HG02973 (cell line): ENCODE measurements around the gene SH3RF3.

ENCODE experiments used
- ATAC-seq: cut with Tn5 transposase; IDR thresholded peaks from one replicate; pipeline ENCODE4 v1.9.1; 2021; ENCODE audit warnings: moderate library complexity; ENCODE audit not compliant: unreplicated experiment

Gene SH3RF3

DNA sequence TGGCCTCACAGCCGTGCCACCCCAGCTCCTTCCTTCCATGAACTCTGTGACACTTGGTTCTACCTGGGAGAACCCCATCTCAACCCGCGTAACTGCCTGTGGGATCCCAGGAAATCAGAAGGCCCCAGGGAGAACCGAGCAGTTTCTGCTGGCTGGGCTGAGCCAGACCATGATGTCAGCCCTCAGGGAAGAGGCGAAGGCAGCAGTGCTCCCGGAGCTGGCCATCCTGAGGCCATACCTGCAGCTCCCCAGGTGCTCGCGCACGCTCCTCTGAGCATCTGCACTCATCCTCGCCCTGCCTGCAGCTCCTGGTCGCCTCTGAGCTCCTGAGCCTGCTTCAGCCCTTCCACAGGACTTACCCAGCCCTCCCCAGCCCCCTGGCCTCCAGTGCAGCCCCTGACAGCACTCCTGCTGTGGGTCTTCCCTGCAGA, 298.7 kb downstream of the SH3RF3 start:
- no peak for ATAC-seq

- ATAC-seq: no peak
Measured at GRCh38 chr2:109428281-109428680, 299.3 kb downstream of the SH3RF3 start.

DNA sequence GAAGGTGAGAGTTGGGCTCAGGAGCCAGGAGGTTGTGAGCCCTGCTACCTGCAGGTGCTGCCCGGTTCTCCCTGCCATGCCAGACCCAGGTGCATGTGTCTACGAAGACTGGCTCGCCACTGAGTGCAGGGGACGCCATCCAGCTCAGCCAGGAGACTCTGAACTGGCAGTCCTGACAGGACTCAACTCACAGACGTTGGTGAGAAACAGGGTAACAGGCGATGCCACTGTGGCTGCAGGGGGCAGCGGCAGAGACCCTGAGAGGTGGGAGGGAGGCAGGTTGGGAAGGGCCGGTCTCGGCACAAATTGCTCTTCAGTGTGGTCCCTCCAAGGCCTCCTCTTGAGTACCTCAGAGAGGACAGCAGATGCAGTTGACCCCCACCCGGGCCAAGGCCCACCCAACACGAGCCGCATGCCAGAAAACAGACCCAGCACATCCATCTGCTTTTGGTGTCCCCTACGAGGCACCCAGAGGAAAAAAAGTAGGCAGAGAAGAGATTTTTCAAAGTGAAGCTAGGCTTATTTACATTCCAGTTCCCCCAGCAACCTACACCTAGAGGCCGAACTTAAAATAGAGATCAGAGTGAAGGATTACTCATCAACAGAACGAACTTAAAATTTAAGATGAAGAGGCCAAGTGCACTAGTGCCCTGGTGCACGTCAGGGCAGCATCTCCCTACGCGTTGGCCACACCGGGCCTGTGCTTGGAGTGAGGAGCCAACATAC, 300.0 kb downstream of the SH3RF3 start:
- no peak for ATAC-seq

GRCh38 chr2:109429567-109430328, 300.7 kb downstream of the SH3RF3 start:
- no peak for ATAC-seq

GRCh38 chr2:109430329-109430636, 301.3 kb downstream of the SH3RF3 start:
- ATAC-seq: no peak

DNA sequence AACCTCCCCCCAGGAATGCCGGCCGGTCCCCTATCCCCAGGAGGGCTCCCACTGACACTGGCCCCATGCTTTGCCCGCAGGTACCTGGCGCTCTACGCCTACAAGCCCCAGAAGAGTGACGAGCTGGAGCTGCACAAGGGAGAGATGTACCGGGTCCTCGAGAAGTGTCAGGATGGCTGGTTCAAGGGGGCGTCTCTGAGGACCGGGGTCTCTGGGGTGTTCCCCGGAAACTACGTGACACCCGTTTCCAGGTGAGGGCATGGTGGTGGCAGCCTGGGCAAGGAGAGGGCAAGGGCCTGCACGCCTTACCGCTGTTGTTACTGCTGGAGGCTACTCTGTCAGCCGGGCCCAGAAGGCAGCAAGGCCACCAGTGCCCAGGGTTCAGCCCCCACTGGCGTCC, 303.4 kb downstream of the SH3RF3 start:
- no peak for ATAC-seq

- ATAC-seq: no peak
Measured at GRCh38 chr2:109433486-109433885, 304.5 kb downstream of the SH3RF3 start.

GRCh38 chr2:109433926-109434325, 304.9 kb downstream of the SH3RF3 start:
- ATAC-seq: no peak

- ATAC-seq: no peak
Measured at GRCh38 chr2:109434351-109434750, 305.3 kb downstream of the SH3RF3 start.

DNA sequence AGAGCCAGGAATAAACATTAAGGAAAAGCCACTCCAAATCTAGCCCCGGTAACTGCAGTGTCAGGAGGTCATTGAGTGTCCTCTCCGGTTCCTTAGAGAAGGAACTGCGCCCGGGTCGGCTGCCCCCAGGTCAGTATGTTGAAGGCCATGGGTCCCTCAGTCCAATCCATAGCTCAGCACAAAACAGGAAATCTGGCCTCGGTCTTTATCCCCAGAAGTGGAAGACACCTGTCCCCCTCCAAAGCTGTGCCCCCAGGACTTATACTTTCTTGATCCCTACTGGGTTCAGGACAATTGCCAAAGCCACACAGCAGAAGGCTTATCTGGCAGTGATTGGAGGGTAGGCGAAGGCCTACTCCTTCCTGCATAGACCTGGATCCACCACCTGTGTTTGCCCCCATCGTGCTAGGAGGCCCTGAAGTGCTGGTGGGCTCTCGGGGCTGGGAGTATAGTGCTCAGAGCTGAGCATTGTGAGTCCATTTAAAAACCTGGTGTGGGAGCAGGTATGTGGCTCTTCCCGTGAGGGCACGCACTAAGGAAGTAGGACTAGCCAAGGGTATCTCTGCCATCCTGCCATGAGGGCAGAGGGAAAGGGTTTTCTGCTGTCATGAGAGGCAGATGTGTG, 306.2 kb downstream of the SH3RF3 start:
- ATAC-seq: no peak

GRCh38 chr2:109435901-109436598, 307.0 kb downstream of the SH3RF3 start:
- ATAC-seq: no peak

DNA sequence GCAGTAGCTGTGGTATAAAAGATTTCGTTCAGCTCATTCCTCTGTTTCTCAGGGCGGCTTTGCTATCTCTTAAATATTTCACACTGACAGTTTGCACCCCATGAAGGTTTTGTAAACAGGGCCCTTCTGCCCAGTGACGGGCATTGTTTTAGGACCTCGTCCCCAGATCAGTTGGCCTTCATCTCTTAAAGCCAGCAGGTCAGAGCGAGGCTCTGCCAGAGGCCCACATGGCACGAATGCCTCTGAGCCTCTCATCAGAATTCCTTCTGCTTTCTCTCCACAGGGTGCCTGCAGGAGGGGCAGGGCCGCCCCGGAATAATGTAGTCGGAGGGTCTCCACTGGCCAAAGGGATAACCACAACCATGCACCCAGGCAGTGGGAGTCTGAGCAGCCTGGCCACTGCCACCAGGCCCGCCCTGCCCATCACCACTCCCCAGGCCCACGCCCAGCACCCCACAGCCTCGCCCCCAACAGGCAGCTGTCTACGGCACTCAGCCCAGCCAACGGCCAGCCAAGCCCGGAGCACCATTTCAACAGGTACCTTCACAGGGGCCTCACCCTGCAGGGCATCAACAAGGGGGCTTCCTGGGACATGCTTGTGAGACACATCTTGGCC, 307.7 kb downstream of the SH3RF3 start:
- ATAC-seq: no peak

DNA sequence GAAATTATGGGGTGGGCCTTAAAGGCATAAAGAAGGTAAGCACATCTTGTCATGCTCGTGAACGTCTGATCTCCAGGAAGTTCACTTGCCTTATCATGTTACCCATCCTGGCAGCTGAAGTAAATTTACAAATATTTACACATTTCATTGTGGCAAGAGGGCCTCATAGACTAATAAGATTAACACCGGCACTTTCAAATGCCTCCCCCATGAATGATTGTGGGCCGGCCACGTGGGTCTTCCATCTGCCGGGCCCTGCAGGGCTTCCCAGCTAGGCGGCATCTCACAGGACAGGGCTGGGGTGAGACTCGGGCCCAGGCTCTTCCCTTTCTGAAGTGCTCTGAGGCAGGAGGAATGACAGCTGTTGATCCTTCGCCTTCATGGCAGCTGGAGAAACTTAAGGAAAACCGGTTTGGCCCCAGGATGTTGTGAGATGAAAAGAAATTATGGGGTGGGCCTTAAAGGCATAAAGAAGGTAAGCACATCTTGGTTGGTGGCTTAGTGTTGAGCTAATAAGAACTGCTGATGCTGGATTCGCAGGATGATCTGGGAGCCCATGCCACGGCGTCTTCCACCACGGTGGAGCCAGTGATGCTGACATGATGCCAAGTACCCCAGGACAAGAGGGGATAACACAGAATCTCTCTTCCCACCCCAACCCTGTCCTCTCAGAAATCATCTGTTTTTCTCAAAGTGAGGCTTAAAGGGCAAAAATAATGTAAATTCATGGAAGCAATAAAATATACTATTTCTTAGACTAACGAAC, 308.5 kb downstream of the SH3RF3 start:
- ATAC-seq: no peak

GRCh38 chr2:109438146-109438545, 309.1 kb downstream of the SH3RF3 start:
- no peak for ATAC-seq

DNA sequence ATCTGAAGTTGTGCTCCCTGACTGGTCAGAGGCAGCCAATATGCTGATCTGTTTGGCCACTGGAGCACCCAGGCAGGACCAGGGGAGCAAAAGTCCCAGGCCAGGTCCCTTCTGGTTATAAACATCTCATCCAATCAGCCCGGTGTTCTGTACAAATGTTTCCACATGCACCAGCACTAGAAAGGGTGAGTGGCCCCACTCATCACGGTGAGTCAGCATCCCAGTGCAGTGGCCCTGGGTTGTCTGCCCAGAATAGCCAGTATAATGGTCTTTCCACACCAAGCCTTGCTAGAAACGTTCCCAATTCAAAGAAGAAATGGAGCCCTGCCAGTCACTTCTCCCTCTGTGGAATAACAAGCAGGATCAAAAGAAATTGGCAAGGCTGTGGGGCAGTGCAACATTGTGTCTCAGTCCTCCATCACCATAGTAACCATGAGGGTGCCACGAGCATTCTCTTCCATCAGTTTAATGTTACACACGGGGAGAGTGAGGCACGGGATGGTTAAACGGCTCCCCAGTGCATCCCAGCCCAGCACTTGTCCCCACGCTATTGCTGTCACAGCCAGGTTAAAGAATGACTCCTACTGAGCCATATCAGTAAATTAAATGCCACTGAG, 309.9 kb downstream of the SH3RF3 start:
- ATAC-seq: no peak

DNA sequence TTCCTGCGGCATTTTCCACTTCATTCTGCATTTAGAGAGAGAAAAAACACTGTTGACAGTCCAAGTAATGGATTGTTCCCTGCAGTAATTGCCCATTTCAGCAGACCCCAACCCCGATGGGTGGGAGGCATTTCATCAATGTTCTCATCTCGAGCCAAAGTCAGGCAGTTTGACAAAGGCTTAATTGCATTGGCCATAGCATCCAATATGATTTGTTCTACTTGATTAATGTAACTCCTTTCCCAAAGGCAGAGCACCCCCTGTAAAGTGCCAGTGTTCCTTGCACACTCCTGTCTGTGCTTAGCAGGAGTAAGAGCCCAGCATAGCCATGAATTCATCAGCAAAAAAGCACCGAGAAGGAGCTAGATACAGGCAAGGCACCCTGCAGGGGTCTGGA, 310.4 kb downstream of the SH3RF3 start:
- no peak for ATAC-seq

DNA sequence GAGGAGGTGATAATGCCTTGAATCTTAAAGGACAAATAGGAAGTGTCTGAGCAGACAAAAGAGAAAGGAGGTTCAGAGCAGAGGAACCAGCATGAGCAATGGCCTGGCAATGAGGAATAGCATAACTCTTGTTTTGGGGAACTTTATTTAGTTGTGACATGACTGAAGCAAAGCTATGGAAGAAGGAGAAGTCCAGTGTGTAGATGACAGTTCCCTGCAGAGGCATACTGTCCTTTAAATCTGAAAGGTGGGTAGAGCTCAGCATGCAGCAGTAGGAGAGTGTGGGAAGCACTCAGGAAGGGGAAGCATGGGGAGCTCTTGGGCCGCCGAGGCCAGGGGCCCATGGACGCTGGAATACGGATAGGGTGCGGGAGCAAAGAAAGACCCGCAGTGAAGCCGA, 311.0 kb downstream of the SH3RF3 start:
- no peak for ATAC-seq

DNA sequence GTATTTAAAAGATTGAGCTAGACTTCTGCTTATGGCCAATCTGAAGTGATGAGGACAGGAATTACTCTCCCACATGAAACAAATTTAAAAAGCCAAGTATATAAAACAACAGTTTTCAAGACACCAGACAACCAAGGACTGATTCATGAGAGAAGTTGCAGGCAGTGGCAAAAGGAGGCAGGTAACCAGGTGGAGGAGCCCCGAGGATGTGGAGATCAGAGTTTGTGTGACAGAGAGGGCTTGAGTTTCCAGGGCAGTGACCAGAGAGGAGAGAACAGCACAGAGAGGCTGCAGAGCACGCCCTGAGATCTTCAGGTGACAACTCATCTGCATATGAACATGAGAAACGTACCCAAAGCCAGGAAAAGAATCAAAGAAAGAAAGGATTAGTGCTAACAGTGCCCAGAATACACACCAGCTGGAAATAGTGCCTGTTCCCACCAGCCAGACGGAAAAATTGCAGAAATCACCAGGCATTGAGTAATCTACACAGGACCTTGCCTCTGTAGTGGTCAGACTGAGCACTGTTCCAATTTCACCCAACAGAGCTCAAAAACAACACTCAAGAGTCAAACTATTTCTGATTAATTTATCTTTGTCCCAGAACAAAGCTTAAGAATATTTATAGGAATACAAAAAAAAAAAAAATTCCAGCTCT, 311.6 kb downstream of the SH3RF3 start:
- no peak for ATAC-seq

- ATAC-seq: no peak
Measured at GRCh38 chr2:109442715-109443319, 313.8 kb downstream of the SH3RF3 start.
